HepG2 (cell line): ENCODE results near the gene BICDL1. TPM values are rescaled to one million over a fixed set of nuclear protein-coding genes. Genes with fewer than 3 reads are reported as not detected.

Experiments used
- ATAC-seq: fragments of 200-7000 bp; cut with Tn5 transposase; 3 replicates; pipeline ENCODE4 v1.9.1; 2020; ENCODE audit warnings: mild to moderate bottlenecking, moderate library complexity
- Bru-seq: library from RNA; stranded (reverse); fragments of 400-500 nt; gene quantifications from one replicate; lab custom pipeline; 2021; lab: Mats Ljungman, UMichigan
- BruChase-seq, 2 experiments: library from RNA; stranded (reverse); fragments of 400-500 nt; gene quantifications; one replicate each; lab custom pipeline; 2021; lab: Mats Ljungman, UMichigan
- BruUV-seq: library from RNA; stranded (reverse); fragments of 400-500 nt; replicated peaks from 2 replicates; lab custom pipeline; 2021; lab: Mats Ljungman, UMichigan
- CTCF ChIA-PET: fragments of 300-600 bp; formaldehyde crosslinking; extraction: SDS; loops from one replicate; lab custom pipeline; 2021; ENCODE audit warnings: low total read pairs, inconsistent platforms, low intra/inter-chr PET ratio; lab: Yijun Ruan, JAX
- POLR2A ChIA-PET: fragments of 350-600 bp; sonication (Branson Sonifier 250); formaldehyde crosslinking; loops from one replicate; lab custom pipeline; 2020; ENCODE audit warnings: antibody characterized with exemption, inconsistent platforms; lab: Yijun Ruan, JAX
- DNase-seq: peaks from one replicate; pipeline ENCODE4 v3.0.0-alpha.2; 2015; ENCODE audit warnings: low spot score
- FAIRE-seq: peaks from 3 replicates; lab custom pipeline; 2011; peaks lifted over from hg19 to GRCh38; lab: Jason Lieb, UNC
- H2AFZ ChIP-seq: one replicate; pipeline ENCODE4 v1.6.1; 2011; ENCODE audit warnings: low read length, inconsistent platforms
- H3K27ac ChIP-seq: fragments of 300-600 bp; 3 replicates; pipeline ENCODE4 v1.8.0; 2011; ENCODE audit warnings: mixed run types, mild to moderate bottlenecking, mixed read lengths, low read length, inconsistent platforms; ENCODE audit not compliant: insufficient read depth; ENCODE audit errors: extremely low read length
- H3K27me3 ChIP-seq, 2 experiments: fragments of 200-600 bp in 1 of 2; 2 replicates in 1 of 2; 3 replicates in 1 of 2; pipeline versions ENCODE4 v1.6.0 to v1.8.0; 2011; ENCODE audit warnings: low read length in 2 of 2, mild to moderate bottlenecking in 2 of 2, moderate library complexity in 2 of 2, inconsistent platforms in 1 of 2; ENCODE audit not compliant: insufficient read depth in 2 of 2, control insufficient read depth in 1 of 2
- H3K36me3 ChIP-seq, 2 experiments: fragments of 200-600 bp in 1 of 2; replicated peaks in 1 of 2; 2 replicates in 1 of 2; 3 replicates in 1 of 2; pipeline versions ENCODE4 v1.5.1 to v1.8.0; 2011; ENCODE audit warnings: low read length in 2 of 2, inconsistent platforms in 1 of 2; ENCODE audit not compliant: insufficient read depth in 2 of 2, control insufficient read depth in 1 of 2
- H3K4me1 ChIP-seq: 2 replicates; pipeline ENCODE4 v1.5.1; 2012; ENCODE audit warnings: low read length, inconsistent platforms; ENCODE audit not compliant: insufficient read depth
- H3K4me2 ChIP-seq: 2 replicates; pipeline ENCODE4 v1.6.0; 2011; ENCODE audit warnings: low read depth, low read length, inconsistent platforms
- H3K4me3 ChIP-seq, 3 experiments: fragments of 200-600 bp in 1 of 3; sonication (generic), shearing (Covaris generic) in 1 of 3; replicated peaks in 1 of 3; 2 replicates each; pipeline ENCODE4 v1.5.1; 2011 to 2016; ENCODE audit warnings: low read length in 3 of 3, inconsistent platforms in 2 of 3, low read depth in 2 of 3, mild to moderate bottlenecking in 2 of 3, control low read depth in 1 of 3, mixed read lengths in 1 of 3; ENCODE audit not compliant: insufficient read depth in 1 of 3
- H3K79me2 ChIP-seq: one replicate; pipeline ENCODE4 v1.6.1; 2011; ENCODE audit warnings: low read length, inconsistent platforms; ENCODE audit not compliant: insufficient read depth
- H3K9ac ChIP-seq: 2 replicates; pipeline ENCODE4 v1.6.0; 2011; ENCODE audit warnings: mild to moderate bottlenecking, low read depth, low read length, inconsistent platforms; ENCODE audit not compliant: insufficient read depth
- H3K9me3 ChIP-seq: 2 replicates; pipeline ENCODE4 v1.5.1; 2012; ENCODE audit warnings: mild to moderate bottlenecking, low read length
- H4K20me1 ChIP-seq: 2 replicates; pipeline ENCODE4 v1.6.0; 2011; ENCODE audit warnings: inconsistent platforms, mild to moderate bottlenecking, low read length, moderate library complexity; ENCODE audit not compliant: insufficient read depth
- ATF7-NPFF ChIP-seq: sonication (generic); formaldehyde crosslinking; IDR thresholded peaks from 2 replicates; pipeline ENCODE4 v1.8.1; 2023; ENCODE audit warnings: mild to moderate bottlenecking, low read depth, missing genetic modification reagents, moderate library complexity
- MED8 ChIP-seq: sonication (generic); formaldehyde crosslinking; IDR thresholded peaks from 2 replicates; pipeline ENCODE4 v1.8.1; 2023; ENCODE audit warnings: mild to moderate bottlenecking, missing genetic modification reagents; ENCODE audit not compliant: insufficient replicate concordance
- NBN ChIP-seq: fragments of 450-650 bp; conservative IDR thresholded peaks from 2 replicates; pipeline ENCODE4 v1.6.1; 2017
- SMAD9 ChIP-seq: sonication (generic); formaldehyde crosslinking; IDR thresholded peaks from 2 replicates; pipeline ENCODE4 v1.5.1; 2020; ENCODE audit warnings: mild to moderate bottlenecking, missing genetic modification reagents
- SMC3 ChIP-seq: IDR thresholded peaks from 2 replicates; pipeline ENCODE4 v1.6.1; 2011; ENCODE audit warnings: low read length, improper control_type of control experiment
- ZFP36 ChIP-seq: fragments of 150-350 bp; IDR thresholded peaks from 2 replicates; pipeline ENCODE4 v1.6.1; 2018; ENCODE audit warnings: borderline replicate concordance, low read length, low read depth; ENCODE audit not compliant: partially characterized antibody
- WGBS: methylation state at CpG from one replicate; pipeline ENCODE4 v1.1.6; 2017; ENCODE audit warnings: low lambda C conversion rate; 5-methylcytosine and 5-hydroxymethylcytosine counted together
- in situ Hi-C: cut with HindIII; loops from 2 replicates; pipeline ENCODE4 v1.10.0; 2017; ENCODE audit warnings: low pct_unique_long_range_greater_than_20kb; ENCODE audit not compliant: extremely low pct_ligation_motif_present
- intact Hi-C: fragments of 100-400 bp; cut with micrococcal nuclease; formaldehyde crosslinking; loops from one replicate; pipeline ENCODE4 v1.10.0; 2022; ENCODE audit not compliant: unreplicated experiment
- long read RNA-seq, 2 experiments: library from RNA in 1 of 2; library from polyadenylated mRNA in 1 of 2; stranded (forward) in 1 of 2; unstranded in 1 of 2; transcript quantifications; one replicate each; pipeline ENCODE4 v2.0.0, GENCODE V29; 2019 to 2022
- polyA minus RNA-seq, 3 experiments: library from RNA; depleted of rRNA, polyadenylated mRNA; stranded (reverse); fragments of >200 nt; gene quantifications; 2 replicates each; pipeline ENCODE4 v1.2.3, GENCODE V29; 2011; ENCODE audit warnings: low replicate concordance in 1 of 3
- polyA plus RNA-seq, 8 experiments: library from polyadenylated mRNA; depleted of rRNA in 3 of 8; stranded (reverse) in 7 of 8; unstranded in 1 of 8; fragments of >200 nt; fragmentation: Illumina TruSeq in 4 of 8; extraction: Trizol in 4 of 8; gene quantifications; 2 replicates each; pipeline versions ENCODE4 v1.2.1 to v1.2.3, GENCODE V29; 2011 to 2016; ENCODE audit warnings: low read depth in 4 of 8, missing spikeins in 1 of 8, mixed read lengths in 1 of 8; ENCODE audit not compliant: insufficient read depth in 1 of 8
- total RNA-seq, 5 experiments: library from RNA; depleted of rRNA; stranded (reverse); fragments of >200 nt; fragmentation: Illumina TruSeq; extraction: Trizol; gene quantifications; 2 replicates each; pipeline ENCODE4 v1.2.3, GENCODE V29; 2016; ENCODE audit warnings: low read depth in 1 of 5
- TF ChIP-seq, protein P1 (sequence below): sonication (generic); formaldehyde crosslinking; IDR thresholded peaks from 2 replicates; pipeline ENCODE4 v1.8.1; 2023; ENCODE audit warnings: mild to moderate bottlenecking, missing genetic modification reagents
- TF ChIP-seq, protein P2 (sequence below): IDR thresholded peaks from 2 replicates; pipeline ENCODE4 v1.6.1; 2016; ENCODE audit warnings: mild to moderate bottlenecking
- TF ChIP-seq, protein P3 (sequence below): sonication (generic); formaldehyde crosslinking; conservative IDR thresholded peaks from 2 replicates; pipeline ENCODE4 v1.8.0; 2022; ENCODE audit warnings: low read depth, missing genetic modification reagents

The BICDL1 gene, protein sequence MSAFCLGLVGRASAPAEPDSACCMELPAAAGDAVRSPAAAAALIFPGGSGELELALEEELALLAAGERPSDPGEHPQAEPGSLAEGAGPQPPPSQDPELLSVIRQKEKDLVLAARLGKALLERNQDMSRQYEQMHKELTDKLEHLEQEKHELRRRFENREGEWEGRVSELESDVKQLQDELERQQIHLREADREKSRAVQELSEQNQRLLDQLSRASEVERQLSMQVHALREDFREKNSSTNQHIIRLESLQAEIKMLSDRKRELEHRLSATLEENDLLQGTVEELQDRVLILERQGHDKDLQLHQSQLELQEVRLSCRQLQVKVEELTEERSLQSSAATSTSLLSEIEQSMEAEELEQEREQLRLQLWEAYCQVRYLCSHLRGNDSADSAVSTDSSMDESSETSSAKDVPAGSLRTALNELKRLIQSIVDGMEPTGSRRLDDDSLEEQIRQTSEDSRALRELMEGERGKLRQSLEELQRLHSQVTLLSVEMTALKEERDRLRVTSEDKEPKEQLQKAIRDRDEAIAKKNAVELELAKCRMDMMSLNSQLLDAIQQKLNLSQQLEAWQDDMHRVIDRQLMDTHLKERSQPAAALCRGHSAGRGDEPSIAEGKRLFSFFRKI
- total RNA-seq (2016; rRNA removed; fragmentation: Illumina TruSeq; extraction: Trizol) (7.8 and 9.7 TPM in 2 replicates), polyA plus RNA-seq (2011; rRNA removed) (3.6 and 5.4 TPM in 2 replicates), polyA minus RNA-seq (2011; rRNA and poly(A)+ RNA removed; ENCODE audit: low replicate concordance) (3.1 and 11.3 TPM in 2 replicates), Bru-seq, nascent RNA (percentile 38 among the genes with signal in this experiment), BruChase-seq, experiment 1, labeled RNA remaining after a 6-hour chase (percentile 44 among the genes with signal in this experiment), BruChase-seq, experiment 2, labeled RNA remaining after a 2-hour chase (percentile 45 among the genes with signal in this experiment)
- 2.0 and 2.4 TPM in 2 replicates for total RNA-seq (2016; cell fraction: cytosol; rRNA removed; fragmentation: Illumina TruSeq; extraction: Trizol; ENCODE audit: low read depth)
- 5.5 and 8.1 TPM in 2 replicates for total RNA-seq (2016; cell fraction: insoluble cytoplasmic fraction; rRNA removed; fragmentation: Illumina TruSeq; extraction: Trizol)
- total RNA-seq (2016; cell fraction: membrane; rRNA removed; fragmentation: Illumina TruSeq; extraction: Trizol) = 4.5 and 5.8 TPM in 2 replicates
- total RNA-seq (2016; cell fraction: nucleus; rRNA removed; fragmentation: Illumina TruSeq; extraction: Trizol) = 11.3 TPM in 2 replicates
- 2.9 and 4.3 TPM in 2 replicates for polyA plus RNA-seq (2011; cell fraction: cytosol; rRNA removed)
- 11.5 and 12.3 TPM in 2 replicates for polyA plus RNA-seq (2011; cell fraction: nucleus; rRNA removed)
- 0.90 and 2.5 TPM in 2 replicates for polyA plus RNA-seq (2012)
- 1.7 and 1.9 TPM in 2 replicates for polyA plus RNA-seq (2016; cell fraction: cytosol; fragmentation: Illumina TruSeq; extraction: Trizol; ENCODE audit: low read depth)
- 7.0 and 7.5 TPM in 2 replicates for polyA plus RNA-seq (2016; cell fraction: insoluble cytoplasmic fraction; fragmentation: Illumina TruSeq; extraction: Trizol; ENCODE audit: low read depth)
- polyA plus RNA-seq (2016; cell fraction: membrane; fragmentation: Illumina TruSeq; extraction: Trizol; ENCODE audit: low read depth) = 4.2 and 5.0 TPM in 2 replicates
- 16.4 and 16.8 TPM in 2 replicates for polyA plus RNA-seq (2016; cell fraction: nucleus; fragmentation: Illumina TruSeq; extraction: Trizol; ENCODE audit: insufficient read depth, low read depth)
- polyA minus RNA-seq (2011; cell fraction: cytosol; rRNA and poly(A)+ RNA removed) = 2.3 and 2.5 TPM in 2 replicates
- polyA minus RNA-seq (2011; cell fraction: nucleus; rRNA and poly(A)+ RNA removed) = 3.5 and 3.7 TPM in 2 replicates
- long read RNA-seq, experiment 1, partial matches to known transcripts = 2 of 7 reads
- long read RNA-seq, experiment 1, other reads (novel, unspliced or antisense) = 5 of 7 reads
- long read RNA-seq, experiment 2, transcript BICDL1-201 (9 exons, 3,055 nt) = major isoform, 6 of 20 reads
- long read RNA-seq, experiment 2, partial matches to known transcripts = 4 of 20 reads
- long read RNA-seq, experiment 2, other reads (novel, unspliced or antisense) = 10 of 20 reads

DNA sequence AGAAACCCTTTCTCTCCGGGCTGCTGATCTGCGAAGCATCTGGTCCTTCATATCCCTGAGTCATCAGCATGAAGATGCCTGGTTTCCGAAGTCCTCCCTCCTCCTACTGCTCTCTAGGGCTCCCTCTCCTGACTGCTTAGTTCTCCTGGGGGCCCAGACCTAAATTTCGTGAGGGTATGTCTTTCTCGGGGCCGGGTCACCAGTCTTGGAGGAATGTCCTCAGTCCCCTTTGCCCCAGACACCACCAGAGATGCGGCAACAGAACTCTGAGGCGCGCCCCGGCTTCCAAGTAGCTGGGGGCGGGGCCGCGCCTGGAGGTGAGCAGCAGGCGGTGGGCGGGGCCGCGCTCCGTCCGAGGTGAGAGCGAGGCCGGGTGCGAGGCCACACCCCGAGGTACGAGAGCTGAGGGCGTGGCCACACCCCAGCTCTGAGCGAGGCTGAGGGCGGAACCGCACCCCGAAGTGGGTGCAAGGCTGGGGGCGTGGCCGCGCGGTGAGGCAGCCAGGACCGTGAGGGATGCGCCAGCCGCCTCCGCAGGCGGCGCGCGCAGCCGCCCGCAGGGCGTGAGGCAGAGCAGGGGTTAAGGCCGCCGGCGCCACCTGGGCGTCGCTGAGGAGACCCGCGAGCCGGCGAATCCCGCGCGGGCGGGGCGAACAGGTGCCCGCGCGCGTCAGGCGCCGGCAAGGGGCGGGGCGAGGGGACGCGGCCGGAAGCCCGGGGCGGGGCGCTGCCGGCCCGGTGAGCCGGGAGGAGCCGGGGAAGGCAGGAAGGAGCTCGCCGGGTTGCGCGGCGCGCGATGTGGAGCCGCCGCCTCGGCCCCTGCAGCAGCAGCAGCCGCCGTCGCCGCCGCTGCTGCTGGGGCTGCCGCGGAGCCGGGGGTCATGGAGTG is at the start of gene BICDL1:
Gene BICDL1, plus strand, starts transcription at position 765 of the 889 bp plus-strand sequence. CDS start 633 bp downstream, outside the sequence.
- Histone ChIP-seq H3K79me2 (no peaks in the 10 kb centered on the region), H3K27me3 (peaks cover 0 to 20% of the 10 kb centered on the region in 2 experiments; a peak in 4 of 5 replicates), H3K27ac (peak within 1 kb of the TSS; percentile 46), H3K4me2 (peak within 1 kb of the TSS; percentile 81), H3K9me3 (no peaks in the 10 kb centered on the region), H3K4me1 (peaks cover 37% of the 10 kb centered on the region), H2AFZ (no peak within 1 kb of the TSS), H3K9ac (0 out of 2 replicates have a peak within 1 kb of the TSS, but pooled peaks have one; percentile 15), H4K20me1 (no peaks in the 10 kb centered on the region), H3K36me3 (no peaks in the 10 kb centered on the region), H3K4me3 (peak within 1 kb of the TSS; percentile 64 to 79 (median 72))
- ATAC-seq (peak; percentile 79), DNase-seq (peak; percentile 67), FAIRE-seq (no peak)
- ChIA-PET POLR2A (interaction anchor here (0.7 to 2.2 kb wide), 4 partner anchors 129 to 304 kb away, joined by 3 to 10 read pairs (median 4); partner anchors contain the start of genes RNU4-1, RNU4-2 and RPLP0), CTCF (no interaction called here)
- in situ Hi-C loops (no loop called here), intact Hi-C loops (loop anchor here (2.0 kb wide), 1 partner anchor 98 kb away; no protein-coding TSS in a partner anchor)
- under 1% methylated on average over 29 of the region's 94 CpGs for WGBS
- no TSS peak for BruUV-seq
- TF ChIP-seq SMAD9 = no peak
- peak; percentile 12; the same call in 1 of the 2 replicates for TF ChIP-seq ATF7-NPFF (CRISPR knock-in tag)
- no peak for TF ChIP-seq NBN
- TF ChIP-seq, protein P1, sequence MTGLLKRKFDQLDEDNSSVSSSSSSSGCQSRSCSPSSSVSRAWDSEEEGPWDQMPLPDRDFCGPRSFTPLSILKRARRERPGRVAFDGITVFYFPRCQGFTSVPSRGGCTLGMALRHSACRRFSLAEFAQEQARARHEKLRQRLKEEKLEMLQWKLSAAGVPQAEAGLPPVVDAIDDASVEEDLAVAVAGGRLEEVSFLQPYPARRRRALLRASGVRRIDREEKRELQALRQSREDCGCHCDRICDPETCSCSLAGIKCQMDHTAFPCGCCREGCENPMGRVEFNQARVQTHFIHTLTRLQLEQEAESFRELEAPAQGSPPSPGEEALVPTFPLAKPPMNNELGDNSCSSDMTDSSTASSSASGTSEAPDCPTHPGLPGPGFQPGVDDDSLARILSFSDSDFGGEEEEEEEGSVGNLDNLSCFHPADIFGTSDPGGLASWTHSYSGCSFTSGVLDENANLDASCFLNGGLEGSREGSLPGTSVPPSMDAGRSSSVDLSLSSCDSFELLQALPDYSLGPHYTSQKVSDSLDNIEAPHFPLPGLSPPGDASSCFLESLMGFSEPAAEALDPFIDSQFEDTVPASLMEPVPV (CRISPR knock-in tag) = no peak
- TF ChIP-seq, protein P2, sequence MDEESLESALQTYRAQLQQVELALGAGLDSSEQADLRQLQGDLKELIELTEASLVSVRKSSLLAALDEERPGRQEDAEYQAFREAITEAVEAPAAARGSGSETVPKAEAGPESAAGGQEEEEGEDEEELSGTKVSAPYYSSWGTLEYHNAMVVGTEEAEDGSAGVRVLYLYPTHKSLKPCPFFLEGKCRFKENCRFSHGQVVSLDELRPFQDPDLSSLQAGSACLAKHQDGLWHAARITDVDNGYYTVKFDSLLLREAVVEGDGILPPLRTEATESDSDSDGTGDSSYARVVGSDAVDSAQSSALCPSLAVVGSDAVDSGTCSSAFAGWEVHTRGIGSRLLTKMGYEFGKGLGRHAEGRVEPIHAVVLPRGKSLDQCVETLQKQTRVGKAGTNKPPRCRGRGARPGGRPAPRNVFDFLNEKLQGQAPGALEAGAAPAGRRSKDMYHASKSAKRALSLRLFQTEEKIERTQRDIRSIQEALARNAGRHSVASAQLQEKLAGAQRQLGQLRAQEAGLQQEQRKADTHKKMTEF = no peak
- no peak for TF ChIP-seq MED8 (CRISPR knock-in tag)
- TF ChIP-seq SMC3 = no peak
- no peak for TF ChIP-seq ZFP36
- TF ChIP-seq, protein P3, sequence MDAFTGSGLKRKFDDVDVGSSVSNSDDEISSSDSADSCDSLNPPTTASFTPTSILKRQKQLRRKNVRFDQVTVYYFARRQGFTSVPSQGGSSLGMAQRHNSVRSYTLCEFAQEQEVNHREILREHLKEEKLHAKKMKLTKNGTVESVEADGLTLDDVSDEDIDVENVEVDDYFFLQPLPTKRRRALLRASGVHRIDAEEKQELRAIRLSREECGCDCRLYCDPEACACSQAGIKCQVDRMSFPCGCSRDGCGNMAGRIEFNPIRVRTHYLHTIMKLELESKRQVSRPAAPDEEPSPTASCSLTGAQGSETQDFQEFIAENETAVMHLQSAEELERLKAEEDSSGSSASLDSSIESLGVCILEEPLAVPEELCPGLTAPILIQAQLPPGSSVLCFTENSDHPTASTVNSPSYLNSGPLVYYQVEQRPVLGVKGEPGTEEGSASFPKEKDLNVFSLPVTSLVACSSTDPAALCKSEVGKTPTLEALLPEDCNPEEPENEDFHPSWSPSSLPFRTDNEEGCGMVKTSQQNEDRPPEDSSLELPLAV = no peak
